ENCODE measurements around the gene ELL. TPM values are rescaled to one million over a fixed set of nuclear protein-coding genes. Genes with fewer than 3 reads are reported as not detected.

ELL gene
- total and polyA plus RNA-seq, 9 of the 15 experiments (the other 6 are each of a cell fraction or from before 2014, with no cell fraction given), result 0.24 to 22.5 (median 4.1) TPM

GRCh38 chr19:18436671-18437490 lies 85.0 kb downstream of the ELL start (continued):
- TF ChIP-seq MTA3 (IDR thresholded peaks at IDR 0.05; ENCODE audit: borderline replicate concordance) (peak; percentile 39; the same call in 1 of the 2 replicates), KAT2B (IDR thresholded peaks at IDR 0.05; ENCODE audit: low read depth, low read length) (no peak), ZBTB7A (IDR thresholded peaks at IDR 0.05; ENCODE audit: borderline replicate concordance, control insufficient read depth, low read depth, low read length) (peak; percentile 92), FUS (optimal IDR thresholded peaks at IDR 0.05; ENCODE audit: low read depth, low read length) (peak; percentile 18), KLF6 (CRISPR knock-in tag; IDR thresholded peaks at IDR 0.05; ENCODE audit: borderline replicate concordance) (0 out of 2 replicates have a peak, but pooled peaks have one; percentile 14), ZNF609 (CRISPR knock-in tag; IDR thresholded peaks at IDR 0.05; ENCODE audit: borderline replicate concordance) (no peak), TRIM28 (IDR thresholded peaks at IDR 0.05) (no peak), MNT (conservative IDR thresholded peaks at IDR 0.05) (peak; percentile 98), E2F4 (CRISPR knock-in tag; IDR thresholded peaks at IDR 0.05; ENCODE audit: low read depth) (no peak), ERF (CRISPR knock-in tag; IDR thresholded peaks at IDR 0.05) (peak; percentile 74; the same call in 1 of the 2 replicates), SMARCA4 (IDR thresholded peaks at IDR 0.05) (no peak), NONO (IDR thresholded peaks at IDR 0.05; ENCODE audit: low read depth in 2 of 2, low read length in 1 of 2) (peak in 1 of 2 experiments; percentile 78; a peak in 1 of 4 replicates), SP1 (CRISPR knock-in tag; IDR thresholded peaks at IDR 0.05) (peak; percentile 56)
- TF ChIP-seq, protein P1, sequence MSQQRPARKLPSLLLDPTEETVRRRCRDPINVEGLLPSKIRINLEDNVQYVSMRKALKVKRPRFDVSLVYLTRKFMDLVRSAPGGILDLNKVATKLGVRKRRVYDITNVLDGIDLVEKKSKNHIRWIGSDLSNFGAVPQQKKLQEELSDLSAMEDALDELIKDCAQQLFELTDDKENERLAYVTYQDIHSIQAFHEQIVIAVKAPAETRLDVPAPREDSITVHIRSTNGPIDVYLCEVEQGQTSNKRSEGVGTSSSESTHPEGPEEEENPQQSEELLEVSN (IDR thresholded peaks at IDR 0.05; ENCODE audit: borderline replicate concordance in 1 of 2, extremely low read depth in 1 of 2, insufficient read depth in 1 of 2, insufficient read length in 1 of 2, low read depth in 1 of 2, low read length in 1 of 2, poor library complexity in 1 of 2, severe bottlenecking in 1 of 2), result peak; percentile 31 to 71
- TF ChIP-seq, protein P2, sequence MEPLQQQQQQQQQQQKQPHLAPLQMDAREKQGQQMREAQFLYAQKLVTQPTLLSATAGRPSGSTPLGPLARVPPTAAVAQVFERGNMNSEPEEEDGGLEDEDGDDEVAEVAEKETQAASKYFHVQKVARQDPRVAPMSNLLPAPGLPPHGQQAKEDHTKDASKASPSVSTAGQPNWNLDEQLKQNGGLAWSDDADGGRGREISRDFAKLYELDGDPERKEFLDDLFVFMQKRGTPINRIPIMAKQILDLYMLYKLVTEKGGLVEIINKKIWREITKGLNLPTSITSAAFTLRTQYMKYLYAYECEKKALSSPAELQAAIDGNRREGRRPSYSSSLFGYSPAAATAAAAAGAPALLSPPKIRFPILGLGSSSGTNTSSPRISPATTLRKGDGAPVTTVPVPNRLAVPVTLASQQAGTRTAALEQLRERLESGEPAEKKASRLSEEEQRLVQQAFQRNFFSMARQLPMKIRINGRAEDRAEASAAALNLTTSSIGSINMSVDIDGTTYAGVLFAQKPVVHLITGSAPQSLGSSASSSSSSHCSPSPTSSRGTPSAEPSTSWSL (CRISPR knock-in tag; IDR thresholded peaks at IDR 0.05; ENCODE audit: borderline replicate concordance), result no peak
